ENCODE data around the gene LGR6.

Gene LGR6

DNA sequence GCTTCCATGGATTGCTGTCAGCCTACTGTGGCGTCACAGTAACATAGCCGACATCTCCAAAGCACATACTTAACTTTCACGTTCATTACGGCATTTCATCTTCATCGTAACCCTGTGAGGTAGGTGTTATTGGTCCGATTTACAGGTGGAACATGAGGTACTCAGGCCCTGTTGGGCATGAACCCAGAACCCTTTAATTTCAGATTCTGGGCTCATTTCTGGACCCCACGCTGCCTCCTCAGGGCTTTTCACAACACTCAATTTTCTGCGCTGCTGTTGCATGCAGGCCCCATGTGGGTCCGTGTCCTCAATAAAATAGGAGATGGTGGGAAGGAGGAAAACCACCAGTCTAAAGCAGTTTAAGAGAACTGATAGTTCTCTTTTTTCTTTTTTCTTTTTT is 108.6 kb downstream of the LGR6 start:
- no peak for DNase-seq

DNA sequence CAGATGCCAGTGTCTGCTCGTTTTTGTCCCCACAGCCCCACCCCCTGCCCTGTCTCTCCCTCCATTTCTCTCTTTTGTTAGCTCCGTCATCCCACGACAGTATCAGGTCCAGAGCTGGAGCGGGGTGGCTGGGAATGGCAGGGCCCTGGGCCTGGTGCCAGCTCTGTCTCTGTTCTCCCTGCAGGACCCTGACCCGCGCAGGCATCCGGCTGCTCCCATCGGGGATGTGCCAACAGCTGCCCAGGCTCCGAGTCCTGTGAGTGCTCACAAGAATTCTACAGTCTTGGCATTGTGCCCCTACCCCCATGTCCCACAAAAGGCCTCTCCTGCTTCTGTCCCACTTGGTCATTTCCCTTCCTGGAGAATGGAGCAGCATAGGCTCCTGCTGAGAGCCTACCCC is 110.8 kb downstream of the LGR6 start:
- no peak for DNase-seq

DNA sequence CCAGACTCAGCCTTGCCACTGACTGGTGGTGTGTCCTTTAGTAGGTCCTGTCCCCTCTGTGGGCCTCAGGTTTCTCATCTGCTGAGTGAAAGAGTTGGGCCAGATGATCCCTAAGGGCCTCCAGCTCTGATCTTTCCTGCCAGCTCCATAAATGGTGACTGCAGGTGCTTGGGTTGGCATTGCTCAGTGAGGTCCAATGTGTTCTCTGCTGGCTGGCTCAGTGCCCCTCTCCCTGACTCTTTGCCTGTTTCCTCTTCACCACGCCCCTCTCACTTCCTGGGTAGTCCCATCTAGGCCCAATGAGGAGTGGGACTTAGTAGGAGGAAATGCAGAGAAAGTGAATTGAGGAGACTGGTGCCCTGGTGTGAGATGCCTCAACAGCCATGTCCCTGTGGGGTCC is 111.6 kb downstream of the LGR6 start:
- DNase-seq: no peak

DNA sequence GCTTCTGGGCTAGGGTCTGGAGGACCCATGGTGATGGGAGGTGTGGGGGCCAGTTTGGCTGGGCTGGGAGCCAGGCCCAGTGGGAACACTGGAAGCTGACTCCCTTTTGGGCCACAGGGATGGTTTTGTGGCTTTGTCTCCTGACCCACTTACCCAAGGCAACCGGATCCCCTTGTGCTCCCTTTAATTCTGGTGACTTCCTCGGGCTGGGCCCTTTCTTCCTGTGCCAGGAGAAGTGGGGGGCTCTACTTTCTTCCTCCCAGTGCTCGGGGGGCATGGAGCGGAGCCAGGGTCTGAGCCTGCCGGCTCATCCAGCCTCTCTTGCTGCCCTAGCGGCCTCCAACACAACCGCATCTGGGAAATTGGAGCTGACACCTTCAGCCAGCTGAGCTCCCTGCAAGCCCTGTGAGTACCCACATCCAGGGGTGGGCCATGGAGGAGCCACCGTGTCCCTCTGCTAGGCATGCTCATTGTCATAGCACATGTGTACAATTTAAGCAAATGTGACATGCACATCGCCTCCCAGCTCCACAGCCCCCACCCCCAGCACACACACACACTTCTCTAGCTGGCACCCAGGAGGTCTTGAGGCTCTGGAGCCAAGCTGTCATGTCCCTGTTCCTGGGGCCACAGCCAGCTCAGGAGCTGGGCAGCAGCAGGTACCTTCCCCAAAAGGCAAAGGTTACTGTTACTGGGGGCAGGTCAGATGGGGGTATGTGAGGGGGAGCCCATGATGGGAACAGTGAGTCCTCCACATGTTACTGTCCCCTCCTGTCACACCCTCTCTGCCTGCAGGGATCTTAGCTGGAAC is 113.1 kb downstream of the LGR6 start:
- no peak for DNase-seq

DNA sequence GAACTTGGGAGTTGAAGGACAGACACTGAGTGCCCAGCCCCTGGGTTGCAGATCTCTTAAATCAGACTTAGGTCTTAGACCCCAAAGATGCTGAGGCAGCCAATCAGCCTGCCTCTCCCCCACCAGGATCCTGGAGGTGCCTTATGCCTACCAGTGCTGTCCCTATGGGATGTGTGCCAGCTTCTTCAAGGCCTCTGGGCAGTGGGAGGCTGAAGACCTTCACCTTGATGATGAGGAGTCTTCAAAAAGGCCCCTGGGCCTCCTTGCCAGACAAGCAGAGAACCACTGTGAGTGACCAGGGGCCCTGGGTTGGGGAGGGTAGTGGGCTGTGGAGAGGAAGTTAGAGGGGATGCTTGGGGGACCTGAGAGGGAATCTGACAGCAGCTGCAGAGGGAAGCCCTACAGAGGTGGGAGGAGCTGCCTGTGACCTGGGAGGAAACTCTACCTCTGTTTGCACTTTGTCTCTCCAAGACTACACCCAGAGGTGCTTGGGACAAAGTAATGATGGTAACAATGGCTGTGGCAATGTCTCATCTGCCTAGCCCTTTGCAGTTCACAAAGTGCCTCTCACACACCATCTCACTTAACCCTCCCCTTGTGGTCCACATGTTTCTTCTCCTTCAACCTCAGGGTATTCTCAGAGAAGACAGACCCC is 116.6 kb downstream of the LGR6 start:
- no peak for DNase-seq

DNA sequence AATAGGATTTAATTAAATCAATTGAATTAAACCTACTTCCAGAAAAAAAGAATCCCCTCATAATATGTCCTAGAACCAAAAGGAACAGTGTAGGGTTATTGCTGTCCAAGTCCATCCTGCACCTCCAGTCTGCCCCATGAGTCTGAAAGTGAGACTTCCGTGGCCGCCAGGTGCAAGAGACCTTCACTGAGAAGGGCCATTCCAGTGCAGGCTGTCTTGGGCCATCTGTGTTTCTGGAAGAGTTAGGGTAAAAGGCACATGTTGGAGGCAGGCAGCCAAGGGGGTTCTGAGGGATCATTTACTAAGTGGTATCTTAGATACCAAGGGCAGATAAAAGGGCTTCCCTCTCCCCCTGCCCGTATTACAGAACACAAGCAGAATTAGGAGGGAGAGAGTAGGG is 117.1 kb downstream of the LGR6 start:
- DNase-seq: no peak

DNA sequence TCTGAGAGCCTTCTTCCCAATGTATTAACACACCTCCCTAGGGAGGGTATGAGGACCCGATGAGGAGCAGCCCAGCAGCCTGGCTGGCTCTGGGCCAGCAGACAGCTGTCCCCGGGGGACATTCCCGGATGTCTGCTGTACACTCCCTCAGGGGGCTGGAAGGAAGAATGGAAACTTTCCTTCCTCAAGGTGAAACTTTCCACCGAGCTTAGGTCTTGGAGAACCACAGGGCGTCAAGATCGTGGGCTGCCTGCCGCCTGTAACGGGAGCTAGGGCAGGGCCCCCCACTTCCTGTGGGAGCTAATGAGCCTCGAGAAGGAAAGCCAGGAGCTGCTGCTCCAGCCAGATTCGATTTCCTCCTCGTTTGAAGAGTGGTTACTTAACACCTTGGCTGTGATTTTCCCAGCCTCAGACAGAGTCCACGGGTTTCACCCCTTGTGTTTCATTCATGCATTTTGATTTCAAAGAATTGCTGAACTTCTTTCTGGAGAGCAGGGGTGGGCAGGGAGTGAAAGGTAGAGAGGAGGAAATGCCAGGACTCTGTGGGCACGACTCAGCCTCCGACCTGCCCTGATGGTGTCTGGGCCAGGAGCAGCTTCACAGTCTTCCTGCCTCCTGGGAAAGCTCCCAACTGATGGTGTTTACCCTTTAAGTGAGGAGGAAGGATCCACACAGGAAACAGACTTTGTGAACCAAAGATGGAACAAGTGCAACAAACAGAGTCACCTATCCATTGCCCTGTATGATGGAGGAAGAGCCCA is 118.5 kb downstream of the LGR6 start:
- no peak for DNase-seq

DNA sequence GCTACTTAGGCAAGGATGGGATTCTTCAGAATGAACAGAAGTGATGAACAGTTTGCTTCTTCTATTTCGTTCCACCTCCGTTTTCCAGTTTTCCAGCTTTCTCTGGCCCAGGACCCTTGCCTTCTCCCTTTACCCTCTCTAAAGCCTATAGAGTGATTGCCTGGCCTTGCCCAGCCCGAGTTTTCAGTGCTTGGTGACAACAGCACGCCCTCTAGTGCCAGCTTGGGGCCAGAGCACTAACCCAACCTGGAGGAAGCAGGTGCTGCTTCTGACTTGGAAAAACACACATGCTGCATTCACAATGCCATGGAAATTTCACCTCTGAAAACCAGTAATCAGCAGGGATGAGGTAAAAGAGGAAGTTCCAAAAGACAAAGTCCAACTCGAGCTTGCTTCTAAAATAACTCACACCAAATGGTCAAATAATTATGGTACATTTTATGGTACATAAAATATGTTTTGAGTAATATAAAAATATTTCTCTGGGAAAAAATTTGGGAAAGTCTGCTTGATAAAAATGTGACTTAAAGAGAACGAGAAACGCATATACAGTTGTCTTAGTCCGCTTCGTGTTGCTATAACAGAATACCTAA is 122.1 kb downstream of the LGR6 start:
- DNase-seq: peak; percentile 77

DNA sequence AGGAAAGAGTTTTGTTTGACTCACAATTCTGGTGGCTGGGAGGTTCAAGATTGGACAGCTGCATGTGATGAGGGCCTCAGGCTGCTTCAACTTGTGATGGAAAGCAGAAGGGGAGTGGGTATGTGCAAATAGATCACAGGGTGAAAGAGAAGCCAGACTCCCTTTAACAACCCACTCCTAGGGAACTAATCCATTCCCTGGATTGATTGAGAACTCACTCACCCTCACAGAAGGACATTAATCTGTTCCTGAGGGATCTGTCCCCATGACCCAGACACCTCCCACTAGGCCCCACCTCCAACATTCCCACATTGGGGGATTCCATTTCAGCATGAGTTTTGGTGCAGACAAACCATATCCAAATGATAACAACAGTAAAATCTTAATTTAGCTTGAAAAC is 122.6 kb downstream of the LGR6 start:
- DNase-seq: no peak

DNA sequence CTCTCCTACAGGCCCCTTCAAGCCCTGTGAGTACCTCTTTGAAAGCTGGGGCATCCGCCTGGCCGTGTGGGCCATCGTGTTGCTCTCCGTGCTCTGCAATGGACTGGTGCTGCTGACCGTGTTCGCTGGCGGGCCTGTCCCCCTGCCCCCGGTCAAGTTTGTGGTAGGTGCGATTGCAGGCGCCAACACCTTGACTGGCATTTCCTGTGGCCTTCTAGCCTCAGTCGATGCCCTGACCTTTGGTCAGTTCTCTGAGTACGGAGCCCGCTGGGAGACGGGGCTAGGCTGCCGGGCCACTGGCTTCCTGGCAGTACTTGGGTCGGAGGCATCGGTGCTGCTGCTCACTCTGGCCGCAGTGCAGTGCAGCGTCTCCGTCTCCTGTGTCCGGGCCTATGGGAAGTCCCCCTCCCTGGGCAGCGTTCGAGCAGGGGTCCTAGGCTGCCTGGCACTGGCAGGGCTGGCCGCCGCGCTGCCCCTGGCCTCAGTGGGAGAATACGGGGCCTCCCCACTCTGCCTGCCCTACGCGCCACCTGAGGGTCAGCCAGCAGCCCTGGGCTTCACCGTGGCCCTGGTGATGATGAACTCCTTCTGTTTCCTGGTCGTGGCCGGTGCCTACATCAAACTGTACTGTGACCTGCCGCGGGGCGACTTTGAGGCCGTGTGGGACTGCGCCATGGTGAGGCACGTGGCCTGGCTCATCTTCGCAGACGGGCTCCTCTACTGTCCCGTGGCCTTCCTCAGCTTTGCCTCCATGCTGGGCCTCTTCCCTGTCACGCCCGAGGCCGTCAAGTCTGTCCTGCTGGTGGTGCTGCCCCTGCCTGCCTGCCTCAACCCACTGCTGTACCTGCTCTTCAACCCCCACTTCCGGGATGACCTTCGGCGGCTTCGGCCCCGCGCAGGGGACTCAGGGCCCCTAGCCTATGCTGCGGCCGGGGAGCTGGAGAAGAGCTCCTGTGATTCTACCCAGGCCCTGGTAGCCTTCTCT is 124.6 kb downstream of the LGR6 start:
- DNase-seq: no peak

DNA sequence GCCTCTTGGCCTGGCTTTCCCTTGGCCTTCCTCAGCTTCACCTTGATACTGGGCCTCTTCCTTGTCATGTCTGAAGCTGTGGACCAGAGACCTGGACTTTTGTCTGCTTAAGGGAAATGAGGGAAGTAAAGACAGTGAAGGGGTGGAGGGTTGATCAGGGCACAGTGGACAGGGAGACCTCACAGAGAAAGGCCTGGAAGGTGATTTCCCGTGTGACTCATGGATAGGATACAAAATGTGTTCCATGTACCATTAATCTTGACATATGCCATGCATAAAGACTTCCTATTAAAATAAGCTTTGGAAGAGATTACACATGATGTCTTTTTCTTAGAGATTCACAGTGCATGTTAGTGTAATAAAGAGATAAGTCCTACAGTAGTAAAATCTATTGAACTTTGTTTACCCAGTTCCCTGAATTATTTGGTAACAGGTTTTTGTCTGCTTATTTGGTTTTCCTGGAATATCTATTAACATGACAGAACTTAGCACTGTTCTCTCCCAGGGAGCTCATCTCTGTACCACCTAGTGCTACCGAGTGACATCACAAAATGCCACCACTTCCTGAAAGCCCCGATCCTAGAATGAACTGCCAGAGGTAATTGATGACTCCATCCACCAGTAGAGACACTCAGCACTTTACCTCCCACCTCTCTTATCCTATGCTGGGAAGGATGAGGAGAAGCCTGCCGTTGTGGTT is 125.9 kb downstream of the LGR6 start:
- DNase-seq: no peak

DNA sequence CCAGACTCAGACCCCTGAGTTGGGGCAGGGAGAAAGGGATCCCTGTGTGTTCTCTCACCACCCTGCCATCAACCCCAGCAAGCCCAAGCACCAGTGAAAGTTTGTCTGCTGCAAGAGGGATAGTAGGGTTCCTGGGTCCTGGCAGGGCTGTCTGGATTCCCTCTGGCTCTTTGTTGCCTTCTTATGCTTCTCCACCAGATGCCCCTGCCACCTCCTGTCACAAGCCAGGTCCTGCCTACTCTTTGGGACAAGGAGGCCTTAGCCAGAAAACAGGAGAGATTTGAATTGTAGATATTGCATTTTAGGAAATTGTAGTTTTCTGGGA is 126.4 kb downstream of the LGR6 start:
- no peak for DNase-seq

DNA sequence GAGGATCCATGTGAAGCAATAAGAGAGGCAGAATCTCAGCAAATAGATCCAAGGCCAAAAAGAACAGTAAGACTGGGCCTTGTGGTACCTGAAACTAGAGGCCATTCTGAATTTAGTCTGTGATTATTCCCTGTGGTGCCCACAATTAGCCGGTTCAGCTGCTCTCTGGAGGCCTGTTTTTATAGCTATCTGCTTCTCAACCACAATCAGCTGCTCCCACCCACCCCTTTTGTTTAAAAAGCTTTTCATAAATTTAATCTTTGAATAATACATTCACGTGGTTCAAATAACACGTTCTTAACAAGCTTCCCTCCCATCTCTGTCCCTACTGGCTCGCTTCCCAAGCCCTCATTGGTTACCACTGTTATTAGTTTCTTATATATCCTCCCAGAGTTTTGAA is 130.1 kb downstream of the LGR6 start:
- DNase-seq: no peak

DNA sequence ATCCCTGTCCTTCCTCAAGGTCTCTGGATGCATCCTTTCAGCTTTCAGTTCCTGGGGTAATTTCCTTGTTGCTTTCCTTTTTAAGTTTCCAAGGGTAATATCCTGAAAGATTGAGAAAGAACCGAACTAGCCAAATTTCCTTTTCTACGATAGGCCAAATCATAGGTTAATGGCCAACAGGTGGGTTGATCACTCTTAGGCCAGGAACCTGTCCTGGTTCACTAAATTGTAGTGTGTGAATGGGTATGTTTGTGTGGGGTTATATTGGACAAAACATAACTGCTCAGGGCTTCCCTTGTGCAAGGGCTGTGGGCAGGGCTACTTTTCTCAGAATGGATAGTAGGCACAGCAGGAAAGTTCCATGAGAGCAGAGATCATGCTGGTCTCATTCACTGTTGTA is 131.0 kb downstream of the LGR6 start:
- no peak for DNase-seq

DNA sequence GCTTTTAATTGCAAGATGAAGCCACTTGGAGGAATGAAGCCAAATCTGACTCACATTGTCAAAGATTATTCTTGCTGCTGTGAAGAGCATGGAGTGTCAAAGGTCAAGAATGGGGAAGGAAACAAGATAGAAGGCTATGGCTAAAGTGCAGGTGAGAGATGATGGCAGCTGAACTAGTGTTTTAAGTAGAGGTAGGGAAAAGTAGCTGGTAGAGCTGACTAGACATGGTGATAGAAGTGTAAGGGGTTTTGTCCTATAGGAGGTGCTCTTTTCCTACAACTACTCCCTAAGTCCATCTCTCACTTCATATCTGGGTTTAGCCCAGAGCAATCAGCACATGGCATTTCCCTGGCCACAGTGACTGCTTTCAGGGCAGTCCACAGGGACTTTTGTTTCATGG is 136.3 kb downstream of the LGR6 start:
- no peak for DNase-seq

DNA sequence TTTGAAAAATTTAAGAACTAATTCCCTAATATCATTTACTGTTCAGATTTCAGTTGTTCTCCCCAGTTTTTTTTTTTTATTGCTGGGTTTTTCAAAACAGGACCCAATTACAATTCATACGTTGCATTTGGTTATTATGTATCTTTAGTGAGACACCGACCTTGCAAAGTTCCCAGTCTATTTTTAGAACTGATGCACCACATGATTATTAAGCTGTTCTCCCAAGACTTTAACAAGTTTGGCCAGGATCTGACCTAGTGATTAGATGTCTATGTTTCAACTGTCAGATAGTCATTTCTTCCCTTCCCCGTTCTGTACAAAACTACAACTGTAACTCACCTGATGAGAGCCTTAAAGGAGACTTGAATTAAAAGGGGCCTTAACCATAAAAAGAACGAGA is 140.3 kb downstream of the LGR6 start:
- no peak for DNase-seq

DNA sequence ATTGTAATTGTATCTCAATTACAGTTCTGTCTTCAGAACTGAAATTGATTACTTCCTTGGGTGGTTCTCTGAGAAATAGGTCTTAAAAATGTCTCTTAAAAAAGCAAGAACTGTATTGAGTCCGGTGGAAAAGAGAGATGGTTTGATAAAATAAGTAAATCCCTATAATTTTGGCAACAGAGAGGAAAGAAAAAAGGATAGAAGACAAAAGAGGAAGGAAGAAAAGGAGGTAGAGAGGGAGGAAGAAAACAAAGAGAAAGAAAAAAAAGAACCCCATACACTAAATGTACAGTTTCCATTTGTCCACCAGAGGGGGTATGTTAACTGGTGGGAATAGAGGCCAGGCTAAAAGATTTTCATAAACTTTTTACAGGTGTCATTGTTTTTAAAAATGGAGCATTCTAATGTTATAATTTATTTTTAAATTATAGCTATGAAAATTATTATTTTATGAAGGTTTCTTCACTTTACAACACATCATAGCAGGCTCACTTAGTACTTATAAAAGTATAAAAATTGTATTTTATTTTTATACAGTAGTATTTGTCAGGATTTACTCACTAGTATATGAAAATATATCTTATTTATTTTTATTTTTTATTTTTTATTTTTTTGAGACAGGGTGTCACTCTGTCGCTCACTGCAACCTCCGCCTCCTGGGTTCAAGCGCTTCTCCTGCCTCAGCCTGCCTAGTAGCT is 150.2 kb downstream of the LGR6 start:
- no peak for DNase-seq

DNA sequence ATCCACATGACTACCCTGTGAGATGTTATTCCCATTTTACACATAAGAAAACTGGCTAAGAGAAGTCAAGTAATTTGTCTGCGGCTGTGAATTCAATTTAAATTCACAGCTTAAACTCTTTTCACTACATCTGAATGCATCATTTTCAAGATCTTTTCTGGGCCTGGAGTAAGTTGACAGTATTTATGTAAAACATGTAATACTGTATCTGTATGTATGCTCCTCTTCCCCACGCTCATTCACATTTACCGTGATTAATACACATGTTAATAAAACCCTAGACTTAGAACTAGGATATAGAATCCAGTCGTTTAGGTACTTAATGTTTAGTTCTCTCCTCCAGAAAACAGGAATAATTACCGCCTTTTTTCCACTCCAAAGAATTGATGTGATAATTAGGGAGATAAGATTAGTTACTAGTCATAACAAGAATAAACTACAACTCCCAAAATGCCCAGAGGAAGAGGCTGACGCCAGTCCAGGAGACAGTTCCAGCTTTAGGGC is 154.5 kb downstream of the LGR6 start:
- DNase-seq: no peak

DNA sequence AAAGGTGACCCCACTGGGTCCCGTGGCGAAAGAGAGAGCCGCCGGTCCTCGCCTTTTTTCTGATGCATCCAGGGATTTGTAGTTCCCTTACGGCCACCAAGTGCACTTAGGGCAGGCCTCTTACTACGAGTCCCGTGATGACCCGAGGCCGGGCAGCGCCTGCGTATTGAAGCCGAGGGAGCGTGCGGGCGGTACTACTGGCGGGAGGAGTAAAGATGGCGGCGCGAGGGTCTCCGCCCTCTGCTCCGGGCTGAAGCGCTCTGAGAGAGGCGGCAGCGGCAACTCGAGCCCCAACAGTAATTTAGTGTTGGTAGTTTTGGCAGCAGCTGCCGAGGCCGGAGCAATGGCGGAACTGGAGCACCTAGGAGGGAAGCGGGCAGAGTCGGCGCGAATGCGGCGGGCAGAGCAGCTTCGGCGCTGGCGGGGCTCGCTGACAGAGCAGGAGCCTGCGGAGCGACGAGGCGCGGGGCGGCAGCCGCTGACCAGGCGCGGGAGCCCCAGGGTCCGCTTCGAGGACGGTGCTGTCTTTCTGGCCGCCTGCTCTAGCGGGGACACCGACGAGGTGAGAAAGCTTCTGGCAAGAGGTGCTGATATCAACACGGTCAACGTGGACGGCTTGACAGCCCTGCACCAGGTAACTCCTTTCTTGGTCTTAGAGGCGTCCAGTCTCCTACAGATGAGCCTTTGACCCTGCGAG is 155.1 kb downstream of the LGR6 start, which contains the start of gene PPP1R12B:
PPP1R12B (plus strand) TSS at position 191 of the 697 bp plus-strand sequence; CDS start at position 344, 153 bp downstream.
- DNase-seq: peak; percentile 95
